K562 (cell line): ENCODE measurements around the gene TMEM150A.

Experiments
- CTCF ChIP-seq, 3 experiments: IDR thresholded peaks in 2 of 3; conservative IDR thresholded peaks in 1 of 3; 2 replicates each; pipeline ENCODE4 v1.5.1; 2011 to 2012; ENCODE audit warnings: low read length in 3 of 3, mild to moderate bottlenecking in 3 of 3, control low read depth in 2 of 3, improper control_type of control experiment in 1 of 3, inconsistent platforms in 1 of 3, low read depth in 1 of 3, mixed read lengths in 1 of 3, moderate library complexity in 1 of 3; ENCODE audit not compliant: insufficient read depth in 2 of 3
- DIDO1 ChIP-seq: fragments of 450-650 bp; IDR thresholded peaks from 2 replicates; pipeline ENCODE4 v1.6.1; 2016; ENCODE audit warnings: low read depth, missing biosample characterization, missing genetic modification characterization
- ELF4 ChIP-seq: fragments of 450-650 bp; formaldehyde crosslinking; IDR thresholded peaks from 2 replicates; pipeline ENCODE4 v1.4.0; 2022; ENCODE audit warnings: missing genetic modification characterization
- GABPB2 ChIP-seq: fragments of 250-450 bp; sonication (Bioruptor Pico); conservative IDR thresholded peaks from 2 replicates; pipeline ENCODE4 v1.5.1; 2021; ENCODE audit warnings: mild to moderate bottlenecking
- HINFP ChIP-seq: fragments of 450-650 bp; conservative IDR thresholded peaks from 2 replicates; pipeline ENCODE4 v1.6.1; 2016; ENCODE audit warnings: missing genetic modification characterization, low read depth, mild to moderate bottlenecking, control low read depth, missing compliant biosample characterization
- MAX ChIP-seq: sonication (generic); formaldehyde crosslinking; IDR thresholded peaks from 2 replicates; pipeline ENCODE4 v1.9.0; 2022; ENCODE audit warnings: mild to moderate bottlenecking, missing genetic modification reagents
- NCOR1 ChIP-seq: fragments of 450-650 bp; IDR thresholded peaks from 2 replicates; pipeline ENCODE4 v1.6.1; 2016; ENCODE audit warnings: mild to moderate bottlenecking, moderate library complexity
- NFIC ChIP-seq: fragments of 450-650 bp; IDR thresholded peaks from 2 replicates; pipeline ENCODE4 v1.6.1; 2017; ENCODE audit warnings: mild to moderate bottlenecking, inconsistent platforms
- POLR2A ChIP-seq: fragments of 450-650 bp; conservative IDR thresholded peaks from 2 replicates; pipeline ENCODE4 v1.6.1; 2016
- TF ChIP-seq, protein P1 (sequence below): fragments of 450-650 bp; formaldehyde crosslinking; IDR thresholded peaks from 2 replicates; pipeline ENCODE4 v1.4.0; 2022; ENCODE audit warnings: mild to moderate bottlenecking, moderate library complexity

- TF ChIP-seq, protein P1, sequence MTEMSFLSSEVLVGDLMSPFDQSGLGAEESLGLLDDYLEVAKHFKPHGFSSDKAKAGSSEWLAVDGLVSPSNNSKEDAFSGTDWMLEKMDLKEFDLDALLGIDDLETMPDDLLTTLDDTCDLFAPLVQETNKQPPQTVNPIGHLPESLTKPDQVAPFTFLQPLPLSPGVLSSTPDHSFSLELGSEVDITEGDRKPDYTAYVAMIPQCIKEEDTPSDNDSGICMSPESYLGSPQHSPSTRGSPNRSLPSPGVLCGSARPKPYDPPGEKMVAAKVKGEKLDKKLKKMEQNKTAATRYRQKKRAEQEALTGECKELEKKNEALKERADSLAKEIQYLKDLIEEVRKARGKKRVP (CRISPR knock-in tag): no peak
- TF ChIP-seq MAX (CRISPR knock-in tag) (no peak), ELF4 (CRISPR knock-in tag) (no peak), NCOR1 (no peak), GABPB2 (CRISPR knock-in tag) (no peak), CTCF (IDR thresholded peaks at IDR 0.05 in 2 of 3, conservative IDR thresholded peaks at IDR 0.05 in 1 of 3; ENCODE audit: insufficient read depth in 2 of 3, low read depth in 1 of 3, low read length in 3 of 3) (no peak), POLR2A (no peak), NFIC (peak; percentile 83), HINFP (tag) (no peak), DIDO1 (tag) (no peak)
Measured at GRCh38 chr2:85605406-85606115, 3.1 kb upstream of the TMEM150A start.
